Psoas muscle (tissue), 8 donors: ENCODE measurements around the gene CCDC106. TPM values are rescaled to one million over a fixed set of nuclear protein-coding genes. Genes with fewer than 3 reads are reported as not detected.

Experiments
- ATAC-seq, 4 donors: fragments of 200-7000 bp; cut with Tn5 transposase; one replicate each; pipeline ENCODE4 v1.9.1; 2020; ENCODE audit warnings: moderate library complexity in 3 of 4, mild to moderate bottlenecking in 2 of 4
- DNase-seq, 2 donors: peaks; one replicate each; pipeline ENCODE4 v3.0.0-alpha.2; 2020
- H3K27ac ChIP-seq: fragments of 200-600 bp; one replicate; pipeline ENCODE4 v1.8.0; 2022
- H3K27me3 ChIP-seq, 3 donors: fragments of 200-600 bp in 1 of 3; one replicate each; pipeline versions ENCODE4 v1.6.1 to v1.8.0; 2013 to 2022; ENCODE audit warnings: low read length in 2 of 3, mild to moderate bottlenecking in 2 of 3, moderate library complexity in 1 of 3; ENCODE audit not compliant: insufficient read depth in 3 of 3
- H3K36me3 ChIP-seq, 2 donors: fragments of 200-600 bp in 1 of 2; one replicate each; pipeline versions ENCODE4 v1.6.1 to v1.8.0; 2013 to 2022; ENCODE audit warnings: low read depth in 1 of 2, mild to moderate bottlenecking in 1 of 2, moderate library complexity in 1 of 2; ENCODE audit not compliant: insufficient read depth in 1 of 2
- H3K4me1 ChIP-seq: fragments of 200-600 bp; one replicate; pipeline ENCODE4 v1.8.0; 2022
- H3K4me3 ChIP-seq: fragments of 200-600 bp; one replicate; pipeline ENCODE4 v1.8.0; 2022; ENCODE audit warnings: mild to moderate bottlenecking
- H3K9me3 ChIP-seq: fragments of 200-600 bp; one replicate; pipeline ENCODE4 v1.8.0; 2022
- CTCF ChIP-seq: fragments of 200-600 bp; IDR thresholded peaks from one replicate; pipeline ENCODE4 v1.8.0; 2022; ENCODE audit warnings: antibody characterized with exemption
- WGBS, 3 donors: extraction: QIAGEN DNeasy Blood & Tissue Kit; methylation state at CpG; one replicate each; pipeline versions ENCODE4 v1.1.6 to v1.1.7; 2013; 5-methylcytosine and 5-hydroxymethylcytosine counted together
- intact Hi-C, 2 donors: fragments of 100-400 bp; cut with DNase I; formaldehyde crosslinking; loops; one replicate each; pipeline versions ENCODE4 v1.11.0 to v1.14.2; 2022
- polyA plus RNA-seq, 3 donors: library from polyadenylated mRNA; stranded (reverse); fragments of 200-250 nt; gene quantifications; one replicate each; pipeline ENCODE4 v1.2.3, GENCODE V29; 2013
- total RNA-seq, 4 donors: library from RNA; stranded (reverse); fragmentation: NEBNext Ultra II Directional in 2 of 4; extraction: Animal tissue kit (Norgen Biotek cat#: 25700) in 2 of 4; gene quantifications; one replicate each; pipeline versions ENCODE4 v1.2.1 to v1.2.4, GENCODE V29; 2021 to 2023
- donor health status: healthy with polysubstance abuse.
- donor health status: DM: no; HTN: no; CAD: no; lungs with moderate emphysema.
- donor health status: Bipolar disorder and iron deficiency.
- donor health status: healthy.
- donor health status: DM: yes; HTN: yes; CAD: no.
- donor health status: DM: no; HTN: no; CAD: no.
- donor health status: DM: no; HTN: no; CAD: no.
- donor health status: DM: yes; HTN: yes; CAD: no.

Gene CCDC106
- total and polyA plus RNA-seq, 7 donors: 4.4 to 12.0 (median 10.0) TPM

- Histone ChIP-seq H3K4me1 (peaks cover 40% of the 10 kb centered on the region), H3K27ac (no peak overlapping the region), H3K27me3 (no peaks in the 10 kb centered on the region), H3K4me3 (peak overlapping the region; percentile 71), H3K36me3 (peaks cover 0 to 23% of the 10 kb centered on the region in 2 donors), H3K9me3 (no peaks in the 10 kb centered on the region)
- DNase-seq (no peak), ATAC-seq (no peak)
- 57 to 65% (median 59%) methylated on average over 7 of the region's 7 CpGs for WGBS, 3 donors
- intact Hi-C loops: loop anchor here (2.0 to 10.0 kb wide), 2 partner anchors 14 to 272 kb away; partner anchors contain the start of genes RPL28 (in 1 of the 2) and TMEM238 (in 1 of the 2)
- no peak for TF ChIP-seq CTCF
Measured at GRCh38 chr19:55656552-55656951, 8.5 kb downstream of the CCDC106 start.

- WGBS, 3 donors: 43 to 56% (median 47%) methylated on average over 18 of the region's 18 CpGs
- no peak for TF ChIP-seq CTCF
Measured at GRCh38 chr19:55656988-55657747, 9.2 kb downstream of the CCDC106 start.

GRCh38 chr19:55658846-55659459, 10.9 kb downstream of the CCDC106 start:
- Histone ChIP-seq H3K27me3 (no peaks in the 10 kb centered on the region), H3K4me3 (no peak overlapping the region), H3K27ac (peak overlapping the region; percentile 30), H3K9me3 (no peaks in the 10 kb centered on the region), H3K36me3 (peaks cover 6 to 45% of the 10 kb centered on the region in 2 donors), H3K4me1 (peaks cover 35% of the 10 kb centered on the region)
- no peak for ATAC-seq
- 89% methylated on average over 36 to 37 of the region's 37 CpGs for WGBS, 3 donors
- intact Hi-C loops: loop anchor here in 1 of 2 donors (10.0 kb wide), 1 partner anchor 274 kb away; the partner anchor contains the start of genes RPL28 and TMEM238
- DNase-seq: peak in 1 of 2 donors; percentile 39
- no peak for TF ChIP-seq CTCF

More at GRCh38 chr19:55656988-55657747, 9.2 kb downstream of the CCDC106 start:
- DNase-seq (no peak), ATAC-seq (no peak)
- Histone ChIP-seq H3K4me3 (peak overlapping the region; percentile 71), H3K9me3 (no peaks in the 10 kb centered on the region), H3K27me3 (no peaks in the 10 kb centered on the region), H3K27ac (no peak overlapping the region), H3K4me1 (peaks cover 40% of the 10 kb centered on the region), H3K36me3 (peaks cover 2 to 29% of the 10 kb centered on the region in 2 donors)
- intact Hi-C loops: loop anchor here (2.0 to 10.0 kb wide), 2 partner anchors 14 to 272 kb away; partner anchors contain the start of genes RPL28 (in 1 of the 2) and TMEM238 (in 1 of the 2)

GRCh38 chr19:55659822-55660221, 11.8 kb downstream of the CCDC106 start:
- Histone ChIP-seq H3K27me3 (no peaks in the 10 kb centered on the region), H3K27ac (no peak overlapping the region), H3K4me1 (peaks cover 35% of the 10 kb centered on the region), H3K9me3 (no peaks in the 10 kb centered on the region), H3K4me3 (no peak overlapping the region), H3K36me3 (peaks cover 9 to 54% of the 10 kb centered on the region in 2 donors)
- DNase-seq (peak in 1 of 2 donors; percentile 43), ATAC-seq (no peak)
- no peak for TF ChIP-seq CTCF
- 68 to 76% (median 69%) methylated on average over 9 of the region's 9 CpGs for WGBS, 3 donors
- intact Hi-C loops: loop anchor here in 1 of 2 donors (10.0 kb wide), 1 partner anchor 275 kb away; the partner anchor contains the start of genes RPL28 and TMEM238
